AG20443 (cell line): ENCODE data around the gene BORCS8.
"Not testable (repeated sequence)": the region's sequence is repeated elsewhere in the genome, so short reads cannot be mapped to it uniquely, and the experiment has no call there.

Experiments
- DNase-seq: peaks from one replicate; pipeline ENCODE4 v3.0.0; 2012; ENCODE audit warnings: low spot score, mixed read lengths

The BORCS8 gene

DNA sequence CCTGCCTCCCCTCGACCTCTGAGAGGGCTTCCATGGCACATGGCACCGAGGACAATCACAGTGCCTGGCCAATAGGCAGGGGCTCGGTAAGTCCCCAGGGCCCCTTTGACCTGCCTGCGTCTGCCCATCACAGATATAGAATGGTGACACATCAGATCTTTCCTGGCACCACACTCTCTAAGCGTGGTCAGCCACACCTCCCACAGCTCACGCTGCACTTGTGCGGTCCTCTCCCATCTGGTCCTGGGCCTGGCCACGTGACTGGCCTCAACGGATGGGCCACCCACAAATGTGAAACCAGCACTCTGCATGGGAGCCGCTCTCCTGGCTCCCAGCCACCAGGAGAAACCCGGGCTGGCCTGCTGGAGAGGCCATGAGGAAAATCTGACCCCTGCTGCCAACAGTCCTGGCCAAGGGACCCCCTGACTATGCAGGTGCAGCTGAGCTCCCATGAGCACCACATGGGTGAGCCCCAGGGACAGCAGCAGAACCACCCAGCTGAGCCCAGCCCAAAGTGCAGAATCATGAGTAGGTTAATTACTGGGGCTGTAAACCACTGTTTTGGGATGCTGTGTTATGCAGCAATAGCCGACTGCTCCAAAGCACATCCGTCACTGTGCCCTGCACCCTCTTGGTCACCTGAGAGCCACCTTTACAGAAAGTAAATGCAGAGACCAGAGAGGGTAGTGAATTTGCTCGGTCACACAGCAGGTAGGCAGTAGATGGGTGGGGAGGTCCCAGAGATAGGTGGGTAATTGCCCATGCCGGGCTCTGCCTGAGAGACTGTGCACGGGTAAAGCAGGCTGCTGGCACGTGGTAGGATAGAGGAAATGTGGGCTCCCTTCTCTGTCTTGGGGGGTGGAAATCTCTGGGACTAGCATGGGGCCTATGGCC, 12.2 kb downstream of the BORCS8 start:
- no peak for DNase-seq

DNA sequence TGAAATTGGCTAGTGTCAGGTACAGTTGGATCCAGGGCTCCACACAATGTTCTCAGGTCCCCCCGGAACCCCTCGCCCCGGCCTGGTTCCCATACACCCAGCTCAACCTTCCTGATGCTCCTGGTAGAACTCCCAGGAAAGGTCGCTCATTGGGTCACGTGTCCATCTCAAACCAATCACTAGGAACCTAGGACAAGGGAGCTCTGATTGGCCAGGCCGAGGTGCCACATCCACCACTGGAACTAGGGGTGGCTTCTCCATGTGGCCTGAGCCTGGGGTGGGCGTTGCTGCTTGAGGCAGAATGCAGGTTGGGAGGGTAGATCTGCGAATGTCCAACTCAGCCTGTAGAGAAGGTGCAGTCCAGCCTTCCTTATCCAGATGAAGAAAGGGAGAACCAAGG, 15.0 kb downstream of the BORCS8 start:
- no peak for DNase-seq

DNA sequence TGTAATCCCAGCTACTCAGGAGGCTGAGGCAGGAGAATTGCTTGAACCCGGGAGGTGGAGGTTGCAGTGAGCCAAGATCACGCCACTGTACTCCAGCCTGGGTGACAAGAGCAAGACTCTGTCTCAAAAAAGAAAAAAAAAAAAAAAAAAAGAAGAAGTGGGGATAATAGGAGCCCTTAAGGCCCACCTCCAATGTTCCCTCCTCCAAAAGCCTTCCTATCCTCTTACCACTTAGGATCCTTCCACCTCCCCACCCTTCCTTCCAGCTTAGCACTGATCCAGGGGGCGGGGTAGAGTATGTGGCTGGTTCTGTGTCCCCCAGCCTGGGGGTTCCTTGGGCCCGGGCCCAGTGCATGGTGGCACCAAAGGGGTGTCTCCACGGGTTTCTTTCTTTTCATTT, 18.7 kb downstream of the BORCS8 start:
- not testable (repeated sequence) for DNase-seq

DNA sequence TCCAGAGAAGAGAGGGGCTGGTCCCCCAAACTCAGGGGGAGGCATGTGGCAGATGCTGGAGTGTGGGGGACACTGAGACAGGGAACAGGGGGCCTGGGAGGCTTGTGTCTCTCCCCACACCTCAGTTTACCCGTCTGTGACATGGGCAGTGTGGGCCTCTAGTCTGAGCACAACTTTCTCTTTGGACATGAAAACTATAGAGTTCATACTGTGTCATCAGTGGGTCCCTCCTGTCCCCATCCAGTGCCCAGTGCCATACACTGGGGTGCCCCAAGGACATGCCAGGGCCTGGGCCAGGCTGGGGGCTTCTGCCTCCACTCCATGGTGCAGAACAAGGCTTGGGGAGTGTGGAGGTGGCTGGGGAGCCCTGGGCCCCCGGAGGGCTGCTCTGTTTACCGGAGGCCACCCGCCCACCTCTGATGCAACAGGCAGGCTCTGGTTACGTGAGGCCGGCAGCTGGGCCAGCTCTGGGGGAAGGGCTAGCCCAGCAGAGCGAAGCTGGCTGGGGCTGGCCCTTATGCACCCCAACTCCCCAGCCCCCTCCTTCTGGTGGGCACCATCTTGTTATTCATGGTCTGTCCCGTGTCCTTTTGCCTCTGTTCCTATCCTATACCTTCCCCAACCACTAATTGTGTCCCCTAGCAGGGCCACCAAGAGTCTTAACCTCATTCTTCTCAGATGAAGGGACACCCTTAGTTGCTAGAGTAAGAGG, 20.0 kb downstream of the BORCS8 start:
- DNase-seq: no peak

DNA sequence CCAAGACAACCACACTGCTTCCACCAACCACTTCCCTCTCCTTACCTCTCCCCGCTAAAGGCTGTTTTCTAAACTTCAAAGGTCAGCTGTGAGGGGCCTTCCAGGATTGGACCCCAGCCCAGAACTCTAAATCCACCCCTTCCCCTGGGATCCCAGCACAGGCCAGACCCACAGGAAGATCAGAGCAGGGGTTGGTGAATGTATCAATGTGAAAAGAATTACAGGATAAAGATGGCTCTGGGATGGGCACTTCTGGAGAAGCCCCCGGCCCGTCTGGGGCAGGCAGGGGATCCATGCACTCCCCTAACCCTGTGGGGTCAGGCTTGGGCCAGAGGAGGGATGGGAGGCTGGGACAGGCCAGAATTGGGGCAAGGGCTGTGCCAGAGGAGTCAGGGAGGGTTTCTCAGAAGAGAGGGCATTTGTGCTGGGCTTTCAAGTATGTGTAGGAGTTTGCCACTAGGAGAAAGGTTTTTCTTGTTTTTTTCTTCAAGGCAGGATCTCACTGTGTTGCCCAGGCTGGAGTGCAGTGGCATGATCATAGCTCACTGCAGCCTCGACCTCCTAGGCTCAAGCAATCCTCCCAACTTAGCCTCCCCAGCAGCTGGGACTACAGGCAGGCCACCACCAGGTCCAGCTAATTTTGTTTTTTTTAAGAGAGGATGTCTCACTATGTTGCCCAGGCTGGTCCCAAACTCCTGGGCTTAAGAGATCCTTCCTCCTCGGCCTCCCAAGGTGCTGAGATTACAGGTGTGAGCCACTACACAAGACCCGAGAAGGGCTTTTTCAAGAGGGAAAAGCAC, 20.9 kb downstream of the BORCS8 start:
- no peak for DNase-seq

DNA sequence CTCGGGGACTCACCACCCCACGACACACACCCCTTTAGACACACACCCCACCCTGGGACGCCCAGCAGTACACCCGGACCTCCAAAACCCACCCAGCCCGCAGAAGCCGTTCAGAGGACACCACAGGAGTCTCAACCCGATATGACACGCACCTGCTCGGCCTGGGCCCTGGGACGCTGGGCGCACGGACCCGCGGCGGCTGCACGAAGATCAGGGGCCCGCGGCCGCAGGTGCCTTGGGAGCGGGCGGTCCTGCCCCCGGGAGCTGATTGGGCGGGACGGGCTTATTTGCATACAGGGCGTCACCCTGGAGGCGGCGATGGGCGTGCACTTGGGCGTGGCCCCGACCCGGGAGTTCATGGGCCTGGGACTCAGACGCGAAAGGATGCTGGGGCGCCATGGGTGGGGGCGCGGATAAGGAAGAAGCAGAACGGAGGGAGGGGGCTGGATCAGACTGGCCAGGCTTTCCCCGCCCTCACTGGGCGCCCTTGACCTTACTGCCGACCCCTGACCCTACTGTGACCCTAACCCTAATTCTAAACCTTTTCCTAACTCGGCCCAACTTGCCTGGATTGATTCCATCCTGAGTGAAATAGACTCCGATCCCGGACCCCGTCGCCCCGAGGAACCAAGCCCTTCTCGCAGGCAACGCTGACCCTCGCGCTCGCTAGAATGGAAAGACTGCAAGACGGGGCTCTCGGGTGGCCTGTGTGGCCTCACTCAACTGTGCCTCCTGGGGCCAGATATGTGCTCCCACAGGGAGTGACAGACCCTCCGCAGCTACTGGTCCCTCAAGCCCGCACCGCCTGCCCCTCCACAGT, 21.7 kb downstream of the BORCS8 start, which contains the start of gene MEF2B:
TSS of gene MEF2B (minus strand) at position 211 of the 820 bp plus-strand sequence. CDS start 19,528 bp downstream, outside the sequence.
- peak; percentile 95 for DNase-seq

DNA sequence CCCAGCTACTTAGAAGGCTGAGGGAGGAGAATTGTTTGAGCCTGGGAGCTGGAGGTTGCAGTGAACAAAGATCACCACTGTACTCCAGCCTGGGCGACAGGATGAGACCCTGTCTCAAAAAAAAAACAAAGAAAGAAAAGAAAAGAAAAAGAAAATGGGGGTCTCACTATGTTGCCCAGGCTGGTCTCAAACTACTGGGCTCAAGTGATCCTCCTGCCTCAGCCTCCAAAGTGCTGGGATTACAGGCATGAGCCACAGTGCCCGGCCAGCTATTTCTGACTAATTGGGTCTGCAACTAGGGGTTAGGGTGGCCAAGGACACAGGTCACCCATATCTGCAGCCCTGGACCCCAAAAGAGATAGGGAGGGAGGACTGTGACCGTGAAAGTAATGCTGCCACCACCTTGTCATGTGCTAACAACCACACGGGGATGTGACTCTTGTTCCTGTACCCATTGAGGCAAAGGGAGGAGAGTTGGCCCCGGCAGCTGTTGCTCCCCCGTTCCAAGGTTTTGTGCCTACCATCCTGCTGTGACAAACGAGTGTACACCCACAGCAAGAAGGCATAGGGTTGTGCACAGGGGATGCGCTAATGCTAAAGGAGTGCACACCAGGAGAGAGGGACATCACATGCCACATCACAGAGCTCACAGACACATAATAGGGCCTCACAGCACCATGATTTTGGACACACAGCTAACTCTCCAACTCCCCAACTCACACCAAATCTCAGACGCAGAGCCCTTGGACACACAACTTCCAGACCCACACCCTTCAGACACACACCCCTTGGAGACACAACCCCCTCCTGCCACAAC, 22.5 kb downstream of the BORCS8 start:
- no peak for DNase-seq

DNA sequence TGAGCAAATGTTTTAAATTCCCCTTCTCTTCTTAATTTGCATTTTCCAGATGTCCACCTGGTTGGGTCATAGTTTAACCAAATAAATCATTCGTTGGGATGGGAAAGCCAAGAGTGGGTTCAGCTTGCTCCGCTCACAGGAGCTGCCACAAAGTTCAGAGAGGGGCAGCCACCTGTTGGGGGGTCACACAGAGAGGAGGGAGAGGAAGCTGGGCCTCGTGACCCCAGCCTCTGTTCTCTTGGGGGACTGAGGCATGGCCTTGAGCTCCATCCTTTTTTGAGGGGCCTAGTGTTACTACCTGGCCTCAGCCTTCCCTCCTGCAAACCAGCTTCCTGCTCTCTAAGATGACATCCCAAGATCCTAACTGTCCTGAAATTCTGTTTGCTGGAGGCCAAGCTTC, 24.3 kb downstream of the BORCS8 start:
- DNase-seq: no peak

DNA sequence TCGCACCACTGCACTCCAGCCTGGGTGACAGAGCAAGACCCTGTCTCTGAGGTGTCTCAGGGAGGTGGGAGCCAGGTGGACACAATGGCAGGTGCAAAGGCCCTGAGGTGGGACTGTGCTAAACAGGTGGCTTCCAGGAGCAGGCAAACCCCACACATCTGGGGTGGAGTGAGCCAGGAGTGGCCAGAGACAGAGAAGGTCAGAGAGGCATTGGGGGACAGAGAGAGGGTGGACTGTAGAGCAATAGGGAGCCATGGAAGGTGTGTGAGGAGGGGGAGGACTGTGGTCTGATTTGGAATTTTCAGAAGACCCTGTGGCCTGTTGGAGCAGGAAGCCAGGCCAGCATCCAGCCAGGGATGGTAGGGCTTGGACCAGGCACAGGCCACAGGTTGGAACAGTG, 26.6 kb downstream of the BORCS8 start:
- DNase-seq: no peak

DNA sequence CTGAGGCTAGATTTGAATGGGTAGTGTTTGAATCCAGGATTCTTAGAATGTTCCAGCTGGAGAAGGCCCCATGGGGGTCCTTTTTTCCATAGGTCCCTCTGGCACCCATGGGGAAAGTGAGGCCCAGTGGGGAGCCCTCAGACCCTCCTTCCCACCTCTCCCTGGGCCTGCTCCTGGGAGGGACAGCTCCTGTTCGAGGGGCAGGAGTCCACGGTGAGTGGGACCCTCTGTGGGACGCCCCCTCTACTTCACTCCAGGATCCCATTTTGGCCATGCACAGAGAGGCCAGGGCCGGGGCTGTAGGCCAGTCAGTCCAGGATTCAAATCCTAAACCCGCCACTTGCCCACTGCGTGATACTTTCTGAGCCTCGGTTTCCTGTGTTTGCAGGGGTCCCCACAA, 29.5 kb downstream of the BORCS8 start:
- DNase-seq: no peak

DNA sequence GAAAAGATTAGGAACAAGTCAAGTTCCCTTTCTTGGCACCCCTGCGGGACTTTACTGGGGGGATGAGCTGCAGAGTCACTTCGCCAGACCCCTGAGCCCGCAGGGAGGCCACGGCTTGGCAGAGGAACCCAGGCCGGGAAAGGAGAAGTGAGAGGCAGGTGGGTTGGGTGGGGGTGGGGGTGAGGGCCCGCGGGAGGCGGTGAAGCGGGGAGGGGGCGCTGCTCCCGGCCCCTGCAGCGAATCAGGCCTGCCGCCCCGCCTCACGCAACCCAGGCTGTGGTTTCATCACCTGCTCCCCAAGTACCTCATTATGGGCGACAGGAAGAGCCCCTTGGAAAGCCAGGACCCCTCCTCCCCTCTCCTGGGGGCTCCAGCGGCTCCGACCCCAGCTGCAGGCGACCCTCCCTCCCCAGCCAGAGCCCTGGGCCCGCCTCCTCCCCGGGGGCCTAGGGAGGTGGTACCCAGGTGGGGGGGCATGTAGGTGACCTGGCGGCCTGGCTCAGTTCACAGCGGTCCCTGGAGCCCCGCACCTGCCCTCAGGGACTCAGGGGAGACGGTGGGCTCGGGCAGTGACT, 31.4 kb downstream of the BORCS8 start:
- DNase-seq: no peak

DNA sequence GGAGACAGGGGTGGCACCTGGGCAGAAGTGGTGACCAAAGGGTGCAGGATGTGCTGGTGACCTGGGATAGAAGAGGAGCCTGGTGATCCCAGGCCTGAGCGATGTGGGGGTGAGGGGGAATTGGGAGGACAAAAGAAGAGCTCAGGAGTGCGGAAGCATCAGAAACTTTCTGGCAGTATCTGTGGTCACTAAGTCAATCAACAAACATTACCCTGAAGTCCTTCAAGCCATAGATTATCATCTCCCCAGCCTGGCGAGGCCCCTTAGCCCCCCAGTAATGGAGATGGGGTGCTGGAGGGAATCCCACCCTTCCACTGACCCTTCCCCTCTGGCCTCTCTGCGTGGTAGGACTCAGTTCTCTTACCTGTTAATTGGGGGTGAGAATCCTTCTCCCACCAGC, 32.4 kb downstream of the BORCS8 start:
- no peak for DNase-seq

DNA sequence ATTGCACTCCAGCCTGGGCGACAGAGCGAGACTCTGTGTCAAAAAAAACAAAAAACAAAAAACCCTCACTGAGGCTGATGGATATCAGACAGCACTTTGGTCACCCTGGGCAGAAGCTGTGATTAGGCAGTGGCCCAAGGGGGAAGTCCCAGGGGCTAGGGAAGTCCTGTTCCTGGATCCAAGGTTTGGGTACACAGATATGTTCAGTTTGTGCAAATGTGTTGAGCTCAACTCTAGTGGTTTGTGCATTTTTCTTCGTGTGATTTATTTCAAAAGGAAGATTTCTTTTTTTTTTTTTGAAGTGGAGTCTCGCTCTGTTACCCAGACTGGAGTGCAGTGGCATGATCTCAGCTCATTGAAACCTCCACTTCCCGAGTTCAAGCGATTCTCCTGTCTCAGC, 34.1 kb downstream of the BORCS8 start:
- no peak for DNase-seq

DNA sequence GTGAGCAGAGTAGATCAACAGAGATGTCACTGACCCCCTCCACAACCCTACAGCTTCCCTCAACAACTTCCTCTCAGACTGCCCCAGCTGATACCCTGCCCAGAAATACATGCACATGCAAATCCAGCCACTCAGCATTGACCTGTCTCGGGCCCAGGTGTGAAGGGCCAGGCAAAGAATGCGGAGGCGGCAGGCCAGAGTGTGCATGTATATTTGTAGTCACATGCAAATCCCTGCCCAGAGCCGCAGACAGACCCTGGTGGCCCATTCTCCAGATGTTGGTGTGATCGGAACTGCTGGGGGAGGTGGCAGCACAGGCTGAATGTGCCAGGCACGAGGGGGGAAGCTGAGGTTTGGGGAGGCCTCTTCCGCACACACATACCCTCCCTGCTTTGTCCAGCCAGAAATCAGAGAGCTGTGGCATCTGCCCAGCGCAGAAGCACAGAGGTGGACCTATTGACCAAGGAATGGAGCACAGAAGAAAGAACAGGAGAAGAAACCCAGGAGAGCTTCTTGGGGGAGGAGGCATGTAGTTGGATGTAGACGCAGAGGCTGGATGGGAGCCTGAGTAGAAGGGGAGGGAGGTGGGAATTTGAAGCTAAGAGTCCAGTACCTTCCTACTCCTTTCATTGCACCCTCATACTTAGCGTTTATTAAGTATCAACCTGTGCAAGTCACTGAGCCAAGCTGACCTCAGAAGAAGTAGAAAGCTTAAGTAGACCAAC, 36.3 kb downstream of the BORCS8 start:
- DNase-seq: no peak

DNA sequence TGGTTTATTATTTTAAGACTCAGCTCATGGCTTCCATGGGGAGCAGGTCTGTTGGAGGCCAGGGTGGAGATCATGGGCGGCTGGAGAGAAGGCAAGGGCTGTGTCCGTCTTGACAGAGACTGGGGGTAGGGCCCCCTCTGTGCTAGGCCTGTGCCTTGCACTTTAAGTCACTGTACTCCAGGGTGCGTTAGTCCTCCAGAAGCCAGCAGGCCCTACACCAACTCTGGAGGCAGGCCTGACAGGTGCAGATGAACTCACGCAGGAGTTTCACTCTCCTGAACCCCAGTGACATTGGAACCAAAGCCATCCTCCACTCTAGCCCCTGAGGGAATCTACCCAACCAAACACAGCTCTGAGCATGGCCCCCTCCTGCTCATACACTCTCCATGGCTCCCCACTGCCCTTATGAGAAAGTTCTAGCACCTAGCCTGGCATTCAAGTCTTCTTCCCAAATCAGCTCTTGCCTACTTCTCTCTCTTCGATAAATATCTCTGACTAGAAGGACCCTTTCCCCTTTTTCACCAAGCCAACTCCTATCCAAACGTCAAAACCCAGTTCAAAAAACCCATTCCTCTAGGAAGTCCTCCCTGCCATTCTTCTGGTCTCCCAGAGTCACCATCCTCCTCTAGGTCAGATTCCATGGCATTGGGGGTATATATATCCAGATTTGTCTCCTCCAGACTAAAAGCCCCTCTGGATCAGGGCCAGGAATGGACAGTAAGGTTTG, 37.0 kb downstream of the BORCS8 start:
- no peak for DNase-seq

DNA sequence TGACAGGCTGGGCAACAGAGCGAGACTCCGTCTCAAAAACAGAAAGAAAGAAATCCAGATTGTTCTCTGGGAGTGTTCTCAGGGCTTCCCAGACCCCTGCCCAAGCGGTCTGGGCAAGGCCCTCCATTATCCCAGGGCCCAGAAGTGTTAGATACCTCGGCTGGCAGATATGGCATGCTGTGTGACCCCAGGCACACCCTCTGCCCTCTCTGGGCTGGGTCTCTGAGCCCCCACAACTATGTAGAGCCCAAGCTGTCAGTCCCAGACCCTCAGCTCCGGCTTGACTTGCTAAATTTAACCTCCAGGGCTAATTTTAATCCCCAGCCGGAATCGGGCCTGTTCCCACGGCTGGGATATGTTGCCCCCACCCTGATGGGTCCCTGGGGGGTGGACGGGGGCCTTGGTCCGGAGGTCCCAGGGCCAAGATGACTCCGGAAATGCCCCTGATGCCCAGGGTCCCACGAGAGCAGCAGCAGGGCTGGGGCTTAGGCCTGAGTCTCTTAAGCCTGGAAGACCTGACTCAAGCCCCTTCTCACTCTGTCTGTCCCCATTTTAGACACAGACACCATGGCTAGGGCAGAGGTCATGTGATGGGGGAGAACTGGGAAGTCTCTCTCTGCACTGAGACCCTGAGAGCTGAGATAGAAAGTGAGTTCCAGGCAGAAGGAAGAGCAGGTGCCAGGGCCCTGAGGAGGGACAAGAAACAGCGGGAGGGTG, 39.1 kb downstream of the BORCS8 start:
- no peak for DNase-seq

DNA sequence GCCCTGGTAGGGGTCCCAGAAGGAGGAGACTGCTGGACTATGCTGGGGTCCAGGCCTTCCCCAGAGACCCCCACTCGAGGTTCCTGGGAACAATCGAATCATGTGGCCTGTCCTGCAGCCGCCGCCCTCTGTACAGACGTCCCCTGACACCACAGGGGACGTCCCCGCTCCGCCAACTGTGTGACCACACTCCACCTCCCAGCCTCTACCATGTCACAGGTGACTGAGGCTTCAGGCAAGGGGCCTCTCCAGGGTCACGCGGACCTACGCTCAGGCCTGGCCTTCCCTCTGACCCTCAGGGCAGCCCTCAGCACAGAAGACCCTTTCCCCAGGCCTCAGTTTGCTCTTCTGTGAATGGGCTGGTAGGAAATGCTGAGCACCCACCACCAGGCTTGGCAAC, 40.5 kb downstream of the BORCS8 start:
- DNase-seq: no peak

DNA sequence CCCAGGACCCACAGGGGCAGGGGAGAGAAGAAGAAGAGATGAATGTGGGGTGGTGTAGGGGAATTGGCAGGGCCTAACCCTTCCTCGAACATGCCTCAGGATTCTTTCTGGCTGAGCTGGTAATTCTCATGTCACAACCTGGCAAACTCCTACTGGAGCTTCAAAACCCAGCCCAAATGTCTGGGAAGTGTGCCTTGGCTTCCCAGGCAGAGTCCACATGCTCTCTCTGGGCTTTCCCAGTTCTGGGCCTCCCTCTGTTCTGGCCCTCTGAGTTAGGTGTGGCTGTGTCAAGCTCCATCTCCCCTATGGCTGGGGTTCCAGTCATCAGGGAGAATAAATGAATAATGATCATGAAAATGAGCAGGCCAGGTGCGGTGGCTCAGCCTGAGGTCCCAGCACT, 42.5 kb downstream of the BORCS8 start:
- DNase-seq: no peak
